Neural cell (in vitro differentiated cells): ENCODE data around the gene CTAGE1. TPM values are rescaled to one million over a fixed set of nuclear protein-coding genes. Genes with fewer than 3 reads are reported as not detected.

Source experiments
- H2AFZ ChIP-seq: fragments of 200-600, 300-800 bp; sonication (generic), shearing (Covaris generic); 2 replicates; pipeline ENCODE4 v1.6.0; 2014; ENCODE audit warnings: low read depth, mild to moderate bottlenecking, antibody characterized with exemption, low read length, moderate library complexity
- H3F3A ChIP-seq: fragments of 200-600 bp; shearing (Covaris generic); 2 replicates; pipeline ENCODE4 v1.6.1; 2016; ENCODE audit warnings: mild to moderate bottlenecking, moderate library complexity, mixed read lengths, antibody characterized with exemption, low read length; ENCODE audit not compliant: insufficient read depth, poor library complexity, severe bottlenecking
- H3K27ac ChIP-seq: fragments of 200-600, 300-800 bp; sonication (generic), shearing (Covaris generic); 2 replicates; pipeline ENCODE4 v1.5.1; 2014; ENCODE audit warnings: mild to moderate bottlenecking, low read length, moderate library complexity
- H3K27me3 ChIP-seq: fragments of 300-800, 200-600 bp; sonication (generic), shearing (Covaris generic); 2 replicates; pipeline ENCODE4 v1.6.0; 2014; ENCODE audit warnings: mild to moderate bottlenecking, low read depth, low read length, moderate library complexity; ENCODE audit not compliant: insufficient read depth
- H3K36me3 ChIP-seq: fragments of 300-800, 200-600 bp; sonication (generic), shearing (Covaris generic); 2 replicates; pipeline ENCODE4 v1.5.1; 2014; ENCODE audit warnings: mild to moderate bottlenecking, antibody characterized with exemption, low read length, moderate library complexity; ENCODE audit not compliant: insufficient read depth
- H3K4me2 ChIP-seq: fragments of 300-800, 200-600 bp; sonication (generic), shearing (Covaris generic); 2 replicates; pipeline ENCODE4 v1.6.0; 2014; ENCODE audit warnings: mild to moderate bottlenecking, low read length
- H3K4me3 ChIP-seq: fragments of 300-800, 200-600 bp; sonication (generic), shearing (Covaris generic); 2 replicates; pipeline ENCODE4 v1.5.1; 2014; ENCODE audit warnings: mild to moderate bottlenecking, low read length, moderate library complexity
- H3K79me2 ChIP-seq: fragments of 200-600 bp; shearing (Covaris generic); replicated peaks from 2 replicates; pipeline ENCODE4 v1.6.0; 2014; ENCODE audit warnings: mild to moderate bottlenecking, low read length, moderate library complexity; ENCODE audit not compliant: insufficient read depth
- H3K9ac ChIP-seq: fragments of 300-800, 200-600 bp; sonication (generic), shearing (Covaris generic); 2 replicates; pipeline ENCODE4 v1.6.1; 2016; ENCODE audit warnings: mild to moderate bottlenecking, low read length, mixed read lengths
- H3K9me2 ChIP-seq: fragments of 200-600 bp; shearing (Covaris generic); 2 replicates; pipeline ENCODE4 v1.6.1; 2016; ENCODE audit warnings: mild to moderate bottlenecking, low read length, mixed read lengths; ENCODE audit not compliant: insufficient read depth
- H3K9me3 ChIP-seq: fragments of 200-600, 300-800 bp; sonication (generic), shearing (Covaris generic); 2 replicates; pipeline ENCODE4 v1.6.1; 2016; ENCODE audit warnings: mild to moderate bottlenecking, mixed run types, low read length, moderate library complexity, mixed read lengths
- H4K20me1 ChIP-seq: fragments of 200-600 bp; shearing (Covaris generic); 2 replicates; pipeline ENCODE4 v1.6.1; 2016; ENCODE audit warnings: mild to moderate bottlenecking, mixed run types; ENCODE audit not compliant: insufficient read depth
- CTCF ChIP-seq: fragments of 450-650 bp; IDR thresholded peaks from 2 replicates; pipeline ENCODE4 v1.5.1; 2014; ENCODE audit warnings: antibody characterized with exemption, mild to moderate bottlenecking, moderate library complexity; ENCODE audit not compliant: poor library complexity, severe bottlenecking
- EP300 ChIP-seq: fragments of 450-650 bp; conservative IDR thresholded peaks from 2 replicates; pipeline ENCODE4 v1.6.1; 2014; ENCODE audit warnings: antibody characterized with exemption, mild to moderate bottlenecking, moderate library complexity; ENCODE audit not compliant: poor library complexity, severe bottlenecking
- EZH2 ChIP-seq: fragments of 200-600, 300-800 bp; shearing (Covaris generic), sonication (generic); IDR thresholded peaks from 2 replicates; pipeline ENCODE4 v1.6.1; 2014; ENCODE audit warnings: antibody characterized with exemption, low read length, borderline replicate concordance, mild to moderate bottlenecking; ENCODE audit not compliant: insufficient read depth, poor library complexity, severe bottlenecking
- MXI1 ChIP-seq: fragments of 450-650 bp; conservative IDR thresholded peaks from 2 replicates; pipeline ENCODE4 v1.6.1; 2014; ENCODE audit warnings: antibody characterized with exemption, mild to moderate bottlenecking; ENCODE audit not compliant: poor library complexity, severe bottlenecking
- POLR2AphosphoS5 ChIP-seq: IDR thresholded peaks from 2 replicates; pipeline ENCODE4 v1.6.1; 2012
- RAD21 ChIP-seq: fragments of 450-650 bp; conservative IDR thresholded peaks from 2 replicates; pipeline ENCODE4 v1.6.1; 2014; ENCODE audit warnings: antibody characterized with exemption, mild to moderate bottlenecking, moderate library complexity
- REST ChIP-seq: IDR thresholded peaks from 2 replicates; pipeline ENCODE4 v1.6.1; 2012; ENCODE audit warnings: borderline replicate concordance
- SMC3 ChIP-seq: fragments of 450-650 bp; conservative IDR thresholded peaks from 2 replicates; pipeline ENCODE4 v1.6.1; 2014; ENCODE audit warnings: antibody characterized with exemption, mild to moderate bottlenecking, moderate library complexity; ENCODE audit not compliant: poor library complexity
- TAF1 ChIP-seq: IDR thresholded peaks from 2 replicates; pipeline ENCODE4 v1.6.1; 2012; ENCODE audit warnings: low read depth
- polyA plus RNA-seq: library from polyadenylated mRNA; depleted of rRNA; stranded (reverse); fragments of >200 nt; gene quantifications from 2 replicates; pipeline ENCODE4 v1.2.3, GENCODE V29; 2014

CTAGE1 gene
- polyA plus RNA-seq, 1 donor from 2014 or later: not detected

GRCh38 chr18:22420652-22421051 lies 2.9 kb upstream of the CTAGE1 start:
- Histone ChIP-seq H3K27me3 (no peaks in the 10 kb centered on the region), H4K20me1 (no peaks in the 10 kb centered on the region), H3K4me2 (no peak overlapping the region), H3K79me2 (no peaks in the 10 kb centered on the region), H3K27ac (no peak overlapping the region), H3F3A (no peaks in the 10 kb centered on the region), H3K9me2 (no peaks in the 10 kb centered on the region), H3K36me3 (no peaks in the 10 kb centered on the region), H3K9ac (no peak overlapping the region), H3K4me3 (no peak overlapping the region), H3K9me3 (no peaks in the 10 kb centered on the region), H2AFZ (no peak overlapping the region)
- TF ChIP-seq RAD21: no peak
- TF ChIP-seq EZH2: no peak
- TF ChIP-seq SMC3: no peak
- no peak for TF ChIP-seq TAF1
- TF ChIP-seq EP300: no peak
- no peak for TF ChIP-seq REST
- no peak for TF ChIP-seq MXI1
- TF ChIP-seq CTCF: no peak
- no peak for TF ChIP-seq POLR2AphosphoS5

- no peaks in the 10 kb centered on the region for H3K79me2 ChIP-seq
- no peaks in the 10 kb centered on the region for H3F3A ChIP-seq
- H4K20me1 ChIP-seq: no peaks in the 10 kb centered on the region
- H3K4me2 ChIP-seq: no peak overlapping the region
- no peak overlapping the region for H2AFZ ChIP-seq
- H3K27ac ChIP-seq: no peak overlapping the region
- TF ChIP-seq REST (no peak), RAD21 (no peak), MXI1 (no peak)
- H3K9me3 ChIP-seq: no peaks in the 10 kb centered on the region
- H3K9ac ChIP-seq: no peak overlapping the region
- no peak overlapping the region for H3K4me3 ChIP-seq
- H3K27me3 ChIP-seq: no peaks in the 10 kb centered on the region
- H3K9me2 ChIP-seq: no peaks in the 10 kb centered on the region
- no peaks in the 10 kb centered on the region for H3K36me3 ChIP-seq
Measured at GRCh38 chr18:22412176-22412911, 5.4 kb downstream of the CTAGE1 start.
